ENCODE measurements around the gene CREM. TPM values are rescaled to one million over a fixed set of nuclear protein-coding genes. Genes with fewer than 3 reads are reported as not detected.

The CREM gene
- total RNA-seq, 1 experiment from 2014 or later = 21.4 TPM

GRCh38 chr10:35140727-35141126 lies 14.1 kb downstream of the CREM start:
- no peak overlapping the region for H3K4me2 ChIP-seq (ENCODE audit: low read length)
- intact Hi-C loops (cut with micrococcal nuclease) = no loop called here
- POLR2A ChIA-PET = no interaction called here

More at GRCh38 chr10:35140727-35141126, 14.1 kb downstream of the CREM start:
- H3K9me2 ChIP-seq (ENCODE audit: insufficient read depth) = no peaks in the 10 kb centered on the region
- ATAC-seq = no peak
- no peaks in the 10 kb centered on the region for H3K9me3 ChIP-seq (ENCODE audit: control insufficient read depth in 1 of 2, insufficient read depth in 1 of 2, low read depth in 1 of 2, low read length in 2 of 2)
- H3K79me2 ChIP-seq (ENCODE audit: insufficient read depth, low read length) = no peaks in the 10 kb centered on the region; the same call in 1 of the 2 replicates
- no peaks in the 10 kb centered on the region for H3K4me1 ChIP-seq (ENCODE audit: control insufficient read depth in 1 of 2, insufficient read depth in 2 of 2, low read length in 2 of 2)
- ChIA-PET CTCF (no interaction called here), RAD21 (ENCODE audit: low non-redundant PET in 1 of 2, low total read pairs in 2 of 2, uncharacterized antibody in 2 of 2, unreplicated experiment in 2 of 2) (no interaction called here)
- H4K20me1 ChIP-seq (ENCODE audit: insufficient read depth) = no peaks in the 10 kb centered on the region
- no peaks in the 10 kb centered on the region for H3K27me3 ChIP-seq (ENCODE audit: insufficient read depth, low read length)
- no peak overlapping the region for H3K4me3 ChIP-seq (replicated peaks in 1 of 2; ENCODE audit: low read depth in 1 of 2, low read length in 2 of 2)
- no peak overlapping the region for H3K27ac ChIP-seq (ENCODE audit: low read depth, low read length)
- H3K9ac ChIP-seq (ENCODE audit: low read length) = no peak overlapping the region
- TF ChIP-seq CTCF (IDR thresholded peaks at IDR 0.05 in 2 of 3, conservative IDR thresholded peaks at IDR 0.05 in 1 of 3; ENCODE audit: borderline replicate concordance in 1 of 3, insufficient read depth in 1 of 3, low read depth in 2 of 3, low read length in 2 of 3) = no peak
- no peak for TF ChIP-seq RAD21 (IDR thresholded peaks at IDR 0.05; ENCODE audit: low read depth)
- TF ChIP-seq REST (IDR thresholded peaks at IDR 0.05; ENCODE audit: low read depth) = no peak
- no peak for TF ChIP-seq CBX3 (IDR thresholded peaks at IDR 0.05; ENCODE audit: low read depth)
- H2AFZ ChIP-seq (ENCODE audit: low read depth, low read length, poor library complexity, severe bottlenecking) = no peak overlapping the region
- no peak for DNase-seq (ENCODE audit: low read depth, low spot score)
- no TSS peak for BruUV-seq (replicated peaks)
- H3K36me3 ChIP-seq (ENCODE audit: control insufficient read depth in 1 of 2, insufficient read depth in 2 of 2, low read length in 2 of 2) = no peaks in the 10 kb centered on the region

Data from HCT116 (cell line).